Epithelial cell of esophagus (primary cell): ENCODE measurements around the gene TOM1.
"Not testable (repeated sequence)": the region's sequence is repeated elsewhere in the genome, so short reads cannot be mapped to it uniquely, and the experiment has no call there.

ENCODE experiments used
- DNase-seq: peaks from one replicate; pipeline ENCODE4 v3.0.0; 2010; ENCODE audit warnings: low read depth
- H3K4me3 ChIP-seq: 2 replicates; pipeline ENCODE4 v1.5.1; 2011; ENCODE audit warnings: mild to moderate bottlenecking, low read length, control low read depth
- TF ChIP-seq, protein P1 (sequence below): IDR thresholded peaks from 2 replicates; pipeline ENCODE4 v1.5.1; 2011; ENCODE audit warnings: low read depth, mild to moderate bottlenecking, low read length, control low read depth, inconsistent platforms; ENCODE audit not compliant: insufficient read depth; ENCODE audit errors: missing control alignments

Gene TOM1

GRCh38 chr22:35386670-35387288 is 87.1 kb downstream of the TOM1 start:
- TF ChIP-seq, protein P1, sequence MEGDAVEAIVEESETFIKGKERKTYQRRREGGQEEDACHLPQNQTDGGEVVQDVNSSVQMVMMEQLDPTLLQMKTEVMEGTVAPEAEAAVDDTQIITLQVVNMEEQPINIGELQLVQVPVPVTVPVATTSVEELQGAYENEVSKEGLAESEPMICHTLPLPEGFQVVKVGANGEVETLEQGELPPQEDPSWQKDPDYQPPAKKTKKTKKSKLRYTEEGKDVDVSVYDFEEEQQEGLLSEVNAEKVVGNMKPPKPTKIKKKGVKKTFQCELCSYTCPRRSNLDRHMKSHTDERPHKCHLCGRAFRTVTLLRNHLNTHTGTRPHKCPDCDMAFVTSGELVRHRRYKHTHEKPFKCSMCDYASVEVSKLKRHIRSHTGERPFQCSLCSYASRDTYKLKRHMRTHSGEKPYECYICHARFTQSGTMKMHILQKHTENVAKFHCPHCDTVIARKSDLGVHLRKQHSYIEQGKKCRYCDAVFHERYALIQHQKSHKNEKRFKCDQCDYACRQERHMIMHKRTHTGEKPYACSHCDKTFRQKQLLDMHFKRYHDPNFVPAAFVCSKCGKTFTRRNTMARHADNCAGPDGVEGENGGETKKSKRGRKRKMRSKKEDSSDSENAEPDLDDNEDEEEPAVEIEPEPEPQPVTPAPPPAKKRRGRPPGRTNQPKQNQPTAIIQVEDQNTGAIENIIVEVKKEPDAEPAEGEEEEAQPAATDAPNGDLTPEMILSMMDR = no peak
- no peak overlapping the region for H3K4me3 ChIP-seq
- DNase-seq = no peak

DNA sequence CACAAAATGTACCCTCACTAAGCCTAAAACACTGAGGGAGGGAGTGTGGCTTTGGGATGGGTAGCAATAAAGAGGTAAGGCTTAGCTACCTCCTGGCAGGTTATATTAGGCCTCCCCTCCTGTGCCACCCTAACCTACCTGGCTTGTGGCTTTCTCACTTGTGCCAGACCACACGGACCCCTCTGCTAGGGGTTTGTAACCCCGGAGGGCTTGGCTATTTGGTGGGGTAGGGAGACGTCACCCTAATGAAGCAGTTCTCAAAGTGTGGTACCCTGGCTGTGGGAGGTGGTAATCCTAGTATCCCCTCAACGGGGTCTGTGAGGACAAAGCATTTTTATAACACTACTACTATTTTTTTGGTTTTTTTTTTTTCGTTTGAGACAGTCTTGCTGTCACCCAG is 91.2 kb downstream of the TOM1 start:
- TF ChIP-seq, protein P1 = no peak
- H3K4me3 ChIP-seq = no peak overlapping the region
- DNase-seq = no peak

DNA sequence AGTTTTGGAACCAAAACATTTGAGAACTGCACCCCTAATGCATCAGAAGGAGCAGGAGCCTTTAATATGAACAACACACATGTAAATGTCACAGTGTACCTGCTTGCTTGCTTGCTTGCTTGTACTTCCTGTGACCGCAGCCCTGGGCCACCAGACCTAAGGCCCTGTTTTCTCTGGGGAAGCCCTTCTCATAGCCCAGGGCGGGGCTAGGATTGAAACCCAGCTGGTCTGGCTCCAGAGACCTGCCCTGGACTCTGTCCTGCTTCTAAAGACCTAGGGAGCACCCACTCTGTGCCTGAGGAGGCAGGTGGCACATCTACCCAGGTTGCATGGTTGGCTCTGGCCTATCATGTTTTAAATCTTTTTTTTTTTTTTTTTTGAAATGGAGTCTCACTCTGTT is 92.7 kb downstream of the TOM1 start:
- TF ChIP-seq, protein P1 = no peak
- H3K4me3 ChIP-seq = no peak overlapping the region

GRCh38 chr22:35393116-35394010 is 93.7 kb downstream of the TOM1 start:
- no peak for DNase-seq
- TF ChIP-seq, protein P1 = no peak
- H3K4me3 ChIP-seq = no peak overlapping the region

More for the DNA sequence above, 92.7 kb downstream of the TOM1 start:
- no peak for DNase-seq

- TF ChIP-seq, protein P1 = no peak
- H3K4me3 ChIP-seq = no peak overlapping the region
- DNase-seq = no peak
These were observed 94.3 kb downstream of the TOM1 start for GRCh38 chr22:35394011-35394312.

DNA sequence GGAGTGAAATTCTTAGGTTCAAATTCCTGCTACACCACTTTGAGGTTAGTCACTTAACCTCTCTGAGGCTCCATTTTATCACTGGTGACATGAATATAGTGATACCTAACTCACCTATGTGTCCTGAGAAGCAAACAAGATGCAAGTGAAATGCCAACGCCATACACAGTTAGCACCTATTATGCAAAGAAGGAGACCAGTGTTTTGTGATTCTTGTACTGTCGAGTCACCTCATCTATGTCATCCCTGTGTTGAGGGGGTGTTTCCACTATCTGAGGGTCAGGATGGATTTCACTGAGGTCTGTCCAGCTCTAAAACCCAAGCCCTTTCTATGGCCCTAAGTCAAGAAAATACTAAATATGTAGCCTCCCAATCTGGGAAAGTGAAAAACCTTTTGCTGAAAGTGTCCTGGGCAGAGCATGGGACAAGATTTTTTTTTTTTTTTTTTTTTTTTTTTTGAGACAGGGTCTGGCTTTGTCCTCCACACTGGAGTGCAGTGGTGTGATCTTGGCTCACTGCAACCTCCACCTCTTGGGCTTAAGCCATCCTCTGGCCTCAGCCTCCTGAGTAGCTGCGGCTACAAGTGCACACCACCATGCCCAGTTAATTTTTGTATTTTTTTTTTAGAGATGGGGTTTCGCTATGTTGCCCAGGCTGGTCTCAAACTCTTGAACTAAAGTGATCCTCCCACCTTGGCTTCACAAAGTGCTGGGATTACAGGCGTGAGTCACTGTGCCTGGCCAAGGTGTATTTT is 95.3 kb downstream of the TOM1 start:
- no peak for DNase-seq
- TF ChIP-seq, protein P1 = no peak
- H3K4me3 ChIP-seq = no peak overlapping the region

DNA sequence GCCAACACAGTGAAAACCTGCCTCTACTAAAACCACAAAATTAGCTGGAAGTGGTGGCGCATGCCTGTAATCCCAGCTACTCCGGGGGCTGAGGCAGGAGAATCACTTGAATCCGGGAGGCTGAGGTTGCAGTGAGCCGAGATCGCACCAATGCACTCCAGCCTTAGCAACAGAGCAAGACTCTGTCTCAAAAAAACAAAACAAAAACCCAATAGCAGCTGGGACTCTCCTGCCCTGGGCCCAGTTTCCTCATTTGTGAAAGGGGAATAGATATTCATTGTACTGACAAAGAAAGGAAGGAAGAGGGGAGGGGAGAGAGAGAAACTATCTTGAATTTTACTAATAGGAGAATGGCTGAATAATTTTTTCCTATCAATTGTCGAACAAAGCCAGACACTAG is 96.9 kb downstream of the TOM1 start:
- not testable (repeated sequence) for H3K4me3 ChIP-seq, DNase-seq
